ENCODE measurements around the gene GALNT6.

The GALNT6 gene

DNA sequence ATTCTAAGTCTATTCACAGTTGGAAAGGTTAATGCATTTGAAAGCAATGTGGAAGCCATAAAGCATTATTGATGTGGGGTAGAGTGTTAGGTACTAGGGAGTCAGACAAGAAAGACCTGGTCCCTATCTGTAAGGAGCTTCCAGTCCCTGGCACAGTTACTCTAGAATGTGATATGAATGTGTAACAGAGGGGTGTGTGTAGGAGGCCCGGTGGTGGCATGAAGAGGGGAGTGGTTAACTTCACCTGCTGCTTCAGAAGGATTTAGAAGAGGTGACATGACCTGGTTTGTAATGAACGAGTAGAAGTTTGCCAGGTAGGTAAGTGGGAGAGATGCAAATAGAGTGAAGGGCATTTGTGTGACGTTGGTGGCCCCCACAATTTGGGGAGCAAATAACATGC is 15.1 kb upstream of the GALNT6 start:
- no peak for DNase-seq (ENCODE audit: low read depth)

DNA sequence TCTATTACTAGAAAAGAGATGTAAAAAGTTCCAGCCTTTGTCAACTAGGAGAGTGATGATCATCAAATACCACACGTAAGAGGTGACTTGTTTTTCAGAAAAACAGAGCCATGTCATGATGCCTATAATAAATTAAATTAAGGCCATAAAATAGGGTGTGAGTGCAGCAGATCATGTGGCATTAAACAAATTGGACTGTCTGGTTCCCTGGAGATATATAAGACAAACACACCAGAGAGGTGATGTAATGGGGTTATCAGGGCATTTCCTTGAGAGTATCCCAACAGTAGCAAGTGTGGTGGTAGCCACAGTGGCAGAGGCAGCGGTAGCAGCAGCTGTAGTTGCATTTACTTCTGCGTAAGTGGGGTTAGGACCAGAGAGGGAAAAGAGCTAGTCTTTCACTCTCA is 14.6 kb upstream of the GALNT6 start:
- no peak for DNase-seq (ENCODE audit: low read depth)

- no peak for DNase-seq (ENCODE audit: low read depth)
These were observed 13.4 kb upstream of the GALNT6 start for GRCh38 chr12:51404627-51405026.

DNA sequence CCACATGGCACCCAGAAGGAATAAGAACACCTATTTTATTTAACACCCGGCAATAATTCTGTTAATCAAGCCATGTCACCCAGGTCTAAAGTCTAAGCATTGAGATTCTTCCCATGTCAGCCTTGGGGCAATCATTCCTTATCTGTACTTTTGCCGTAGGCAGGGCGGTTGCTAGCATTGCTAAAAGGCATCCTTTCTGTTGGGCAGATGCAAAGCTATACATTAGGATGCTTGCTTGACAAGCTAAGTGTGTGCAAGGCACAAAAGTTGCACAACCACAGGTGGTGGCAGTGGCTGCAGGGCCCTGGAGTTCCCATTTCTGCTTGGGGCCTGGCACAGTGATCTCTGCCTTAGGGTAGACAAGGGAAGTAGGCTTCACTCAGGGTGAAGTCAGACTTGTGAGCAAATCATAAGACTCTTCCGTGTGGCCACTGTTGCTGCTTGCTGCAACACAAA is 12.5 kb upstream of the GALNT6 start:
- DNase-seq (ENCODE audit: low read depth) = no peak

DNA sequence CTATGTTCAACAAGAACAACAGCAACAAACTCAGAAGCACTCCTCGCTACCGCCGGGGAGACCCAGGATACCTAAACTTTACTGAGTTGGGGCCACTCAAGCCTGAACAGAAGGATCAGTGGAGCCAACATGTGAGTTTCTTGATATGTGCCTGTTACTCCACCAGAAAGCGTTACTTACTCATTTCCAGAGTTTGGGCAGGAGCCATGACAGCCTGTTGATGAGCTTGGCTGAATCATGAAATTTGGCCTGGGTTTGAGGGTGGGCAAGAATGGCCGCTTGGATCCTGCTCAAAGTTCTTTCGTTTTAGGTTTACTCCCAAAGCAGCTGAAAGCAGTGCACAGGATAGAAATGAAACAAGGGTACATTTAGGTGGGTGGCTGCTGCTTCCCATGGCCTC is 12.0 kb upstream of the GALNT6 start:
- no peak for DNase-seq (ENCODE audit: low read depth)

DNA sequence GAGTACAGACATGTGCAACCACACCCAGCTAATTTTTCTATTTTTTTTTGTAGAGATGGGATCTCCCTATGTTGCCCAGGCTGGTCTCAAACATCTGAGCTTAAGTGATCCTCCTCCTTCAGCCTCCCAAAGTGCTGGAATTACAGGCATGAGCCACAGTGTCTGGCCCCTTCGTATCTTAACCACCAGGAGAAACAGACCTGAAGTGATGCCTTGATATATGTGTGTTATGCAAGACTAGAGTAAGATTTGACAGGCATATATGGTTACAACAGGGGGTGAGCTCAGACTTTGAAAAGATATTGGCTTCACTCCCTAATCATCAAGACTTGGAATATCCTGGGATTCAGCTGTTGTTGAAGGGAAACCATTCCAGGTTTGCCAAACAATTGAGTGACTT is 10.7 kb upstream of the GALNT6 start:
- no peak for DNase-seq (ENCODE audit: low read depth)

- no peak for DNase-seq (ENCODE audit: low read depth)
These were observed 10.3 kb upstream of the GALNT6 start for GRCh38 chr12:51401486-51401885.

DNA sequence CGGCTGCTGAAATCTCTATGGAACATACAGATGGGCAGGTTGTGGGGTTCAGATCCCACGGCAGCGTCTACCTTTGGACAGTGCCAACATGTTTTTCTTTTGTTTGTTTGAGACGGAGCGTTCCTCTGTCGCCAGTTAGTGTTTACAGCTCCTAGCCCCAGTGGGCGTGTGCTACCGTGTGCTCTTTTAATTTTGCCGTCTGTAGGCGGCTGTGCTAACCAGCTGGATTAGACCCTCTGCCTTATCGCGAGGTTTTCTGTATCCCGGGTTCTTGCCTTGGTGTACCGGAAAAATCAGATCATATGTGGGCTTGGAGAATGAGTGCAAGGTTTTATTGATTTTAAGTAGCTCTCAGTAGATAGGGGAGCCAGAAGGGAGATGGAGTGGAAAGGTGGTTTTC is 9.8 kb upstream of the GALNT6 start:
- no peak for DNase-seq (ENCODE audit: low read depth)

DNA sequence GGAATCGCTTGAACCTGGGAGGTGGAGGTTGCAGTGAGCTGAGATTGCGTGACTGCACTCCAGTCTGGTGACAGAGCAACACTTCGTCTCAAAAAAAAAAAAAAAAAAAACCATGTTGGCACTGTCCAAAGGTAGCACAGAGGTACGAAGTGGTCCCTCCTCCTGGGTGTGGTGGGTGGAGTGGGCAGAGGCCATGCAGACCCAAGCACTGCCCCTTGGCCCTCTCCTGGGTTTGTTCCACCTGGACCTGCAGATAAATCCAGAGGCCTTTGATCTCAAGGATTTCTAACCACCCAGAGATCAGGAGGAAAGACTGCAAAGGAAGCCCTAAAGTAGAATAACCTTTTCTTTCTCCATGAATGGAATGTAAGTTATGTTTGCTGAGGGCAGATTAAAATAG is 8.7 kb upstream of the GALNT6 start:
- no peak for DNase-seq (ENCODE audit: low read depth)

DNA sequence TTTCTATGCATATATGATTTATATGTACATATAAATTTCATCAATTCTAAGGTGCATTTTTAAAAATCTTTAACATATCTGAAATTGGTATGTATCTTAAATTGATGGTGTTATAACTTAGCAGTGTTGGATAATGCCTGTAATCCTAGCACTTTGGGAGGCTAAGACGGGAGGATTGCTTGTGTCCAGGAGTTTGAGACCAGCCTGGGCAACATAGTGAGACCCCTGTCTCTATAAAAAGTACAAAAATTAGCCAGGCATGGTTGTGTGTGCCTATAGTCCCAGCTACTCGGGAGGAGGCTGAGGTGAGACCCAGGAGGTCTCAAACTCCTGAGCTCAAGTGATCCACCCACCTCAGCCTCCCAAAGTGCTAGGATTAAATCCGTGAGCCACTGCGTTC is 6.5 kb upstream of the GALNT6 start:
- DNase-seq (ENCODE audit: low read depth) = no peak

GRCh38 chr12:51395283-51396230 is 4.4 kb upstream of the GALNT6 start:
- DNase-seq (ENCODE audit: low read depth) = no peak

DNA sequence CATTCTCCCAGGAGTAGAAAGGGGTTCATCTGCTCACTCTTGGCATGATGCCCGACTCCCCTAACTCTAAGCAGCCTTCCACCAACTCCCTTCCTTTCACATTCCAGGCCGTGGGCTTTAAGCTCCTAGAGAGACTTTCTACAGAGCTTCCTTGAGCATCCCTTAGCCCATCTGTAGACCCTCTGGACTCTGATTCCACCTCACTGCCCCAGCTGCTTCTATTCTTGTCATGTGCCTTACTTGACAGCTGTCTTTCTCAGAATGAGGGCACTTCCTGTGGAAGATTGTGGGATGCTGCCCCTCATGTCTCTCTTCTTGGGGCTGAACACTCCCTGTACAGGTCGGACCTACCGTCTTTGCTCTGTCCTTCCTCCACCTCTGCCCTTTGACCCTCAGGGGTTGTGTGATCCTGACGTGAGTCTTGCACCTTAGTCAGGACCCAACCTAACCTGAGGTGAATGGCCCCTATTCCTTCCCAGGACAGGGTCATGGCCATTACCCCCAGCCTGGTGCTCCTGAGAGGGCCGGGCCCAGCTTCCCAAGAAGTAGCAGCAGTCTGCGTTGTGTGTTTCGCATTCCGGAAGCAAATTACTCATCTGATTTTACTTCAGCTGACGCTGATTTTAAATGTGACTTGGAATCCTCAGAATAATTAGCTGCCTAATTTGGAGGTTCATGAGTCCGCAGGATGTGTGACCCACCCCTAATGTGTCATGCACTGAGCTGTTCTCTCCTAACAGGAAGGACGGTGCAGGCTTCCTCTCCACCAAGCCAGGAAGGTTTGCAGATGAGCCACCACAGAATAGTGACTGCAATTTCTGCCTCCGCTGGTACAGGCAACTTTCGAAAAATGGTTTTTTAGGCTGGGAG is 2.7 kb upstream of the GALNT6 start:
- peak; percentile 61 for DNase-seq (ENCODE audit: low read depth)

DNA sequence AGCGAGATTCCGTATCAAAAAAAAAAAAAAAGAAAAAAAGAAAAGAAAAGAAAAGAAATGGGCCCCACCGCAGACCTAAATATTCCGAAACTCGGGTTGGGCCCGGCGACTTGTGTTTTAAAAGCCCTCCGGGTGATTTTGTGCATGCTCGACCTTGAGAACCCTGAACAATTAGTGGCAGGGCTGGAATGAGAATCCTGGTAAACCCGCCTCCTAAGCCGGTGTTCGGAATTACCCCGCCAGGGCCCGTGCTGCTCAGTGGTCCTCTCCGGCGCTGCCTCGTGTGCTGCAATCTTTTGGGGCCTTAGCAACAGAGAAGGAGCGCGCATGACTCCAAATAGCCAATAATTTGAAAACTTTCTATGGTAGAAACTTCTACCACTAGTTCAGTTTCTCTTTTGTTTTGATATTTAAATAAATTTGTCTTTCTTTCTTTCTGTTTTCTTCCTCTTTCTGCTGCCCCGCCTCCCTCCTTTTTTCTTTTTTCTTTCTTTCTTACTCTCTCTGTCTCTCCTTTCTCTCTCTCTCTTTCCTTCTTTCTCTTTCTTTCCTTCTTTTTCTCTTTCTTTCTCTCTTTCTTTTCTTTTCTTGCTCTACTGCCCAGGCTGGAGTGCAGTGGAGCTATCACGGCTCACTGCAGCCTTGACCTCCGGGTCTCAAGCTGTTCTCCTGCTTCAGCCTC is 1.5 kb upstream of the GALNT6 start:
- peak; percentile 48 for DNase-seq (ENCODE audit: low read depth)

GRCh38 chr12:51390891-51391282 is 319 bp downstream of the GALNT6 start:
- no peak for DNase-seq (ENCODE audit: low read depth)

DNA sequence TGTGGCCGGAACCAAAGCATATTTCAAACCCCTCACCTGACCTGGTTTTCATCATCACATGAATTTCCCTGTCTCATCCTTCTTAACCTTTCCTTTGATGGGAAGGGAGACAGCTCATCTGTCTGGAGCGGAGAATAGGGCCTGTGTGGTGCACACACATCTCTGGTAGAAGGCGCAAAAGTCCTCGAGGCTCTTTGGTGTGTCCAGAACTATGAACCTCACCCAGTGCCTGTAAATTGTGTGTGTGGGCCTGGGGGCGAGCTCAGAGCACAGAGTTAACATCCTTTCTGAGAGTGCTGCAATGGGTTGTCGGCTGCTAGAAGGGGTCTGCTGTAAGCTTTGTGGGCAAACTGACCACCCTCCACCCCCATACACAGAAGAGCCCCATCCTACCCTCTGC is 749 bp downstream of the GALNT6 start:
- DNase-seq (ENCODE audit: low read depth) = no peak

DNA sequence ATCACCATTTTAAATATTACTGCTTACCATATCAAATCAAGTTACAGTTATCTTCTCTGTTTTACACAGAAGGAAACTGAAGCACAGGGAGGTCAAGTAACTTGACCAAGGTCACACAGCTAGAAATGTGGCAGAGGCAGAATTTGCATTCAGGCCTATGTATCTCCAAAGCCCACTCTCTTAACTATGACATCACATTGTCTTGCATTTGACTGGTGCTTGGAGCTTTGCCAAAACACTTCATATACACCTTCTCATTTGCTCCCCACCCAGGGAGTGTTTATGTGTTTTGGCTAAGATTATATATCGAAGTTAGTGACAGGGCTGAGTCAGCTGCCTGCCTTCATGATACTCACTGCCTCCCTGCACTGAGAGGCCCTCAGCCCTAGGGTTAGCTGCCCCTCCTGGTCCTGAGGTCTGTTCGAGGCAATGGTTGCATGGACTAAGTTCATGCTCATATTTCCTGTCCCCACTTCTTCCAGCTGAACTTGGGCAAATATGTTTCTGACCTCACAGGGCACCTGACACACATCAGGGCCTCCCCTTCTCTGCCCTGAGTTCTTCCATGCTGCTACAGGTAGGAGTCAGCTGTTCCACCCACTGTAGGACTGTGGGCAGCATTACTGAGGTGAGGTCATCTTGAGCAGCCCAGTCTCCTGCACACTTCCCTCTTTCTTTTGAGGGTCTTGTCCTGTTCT is 1.8 kb downstream of the GALNT6 start:
- no peak for DNase-seq (ENCODE audit: low read depth)

DNA sequence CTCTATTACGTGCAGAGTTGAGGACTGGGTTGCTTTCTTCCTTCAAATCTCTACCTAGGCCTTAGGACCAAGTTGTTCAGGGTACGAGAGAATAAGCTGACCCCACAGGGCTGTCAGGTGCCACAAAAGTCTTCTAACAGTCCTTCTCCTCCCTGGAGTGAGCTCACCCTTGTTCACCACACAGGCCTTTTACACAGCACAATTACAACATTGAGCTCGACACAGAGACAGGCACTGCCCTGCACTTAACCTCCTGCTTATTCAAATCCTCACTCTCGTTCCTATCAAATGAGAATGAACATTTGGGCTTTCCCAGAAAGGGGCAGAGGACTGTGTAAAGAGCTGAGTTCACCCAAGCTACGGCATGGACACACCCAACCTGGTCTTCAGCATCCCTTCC is 2.4 kb downstream of the GALNT6 start:
- no peak for DNase-seq (ENCODE audit: low read depth)

DNA sequence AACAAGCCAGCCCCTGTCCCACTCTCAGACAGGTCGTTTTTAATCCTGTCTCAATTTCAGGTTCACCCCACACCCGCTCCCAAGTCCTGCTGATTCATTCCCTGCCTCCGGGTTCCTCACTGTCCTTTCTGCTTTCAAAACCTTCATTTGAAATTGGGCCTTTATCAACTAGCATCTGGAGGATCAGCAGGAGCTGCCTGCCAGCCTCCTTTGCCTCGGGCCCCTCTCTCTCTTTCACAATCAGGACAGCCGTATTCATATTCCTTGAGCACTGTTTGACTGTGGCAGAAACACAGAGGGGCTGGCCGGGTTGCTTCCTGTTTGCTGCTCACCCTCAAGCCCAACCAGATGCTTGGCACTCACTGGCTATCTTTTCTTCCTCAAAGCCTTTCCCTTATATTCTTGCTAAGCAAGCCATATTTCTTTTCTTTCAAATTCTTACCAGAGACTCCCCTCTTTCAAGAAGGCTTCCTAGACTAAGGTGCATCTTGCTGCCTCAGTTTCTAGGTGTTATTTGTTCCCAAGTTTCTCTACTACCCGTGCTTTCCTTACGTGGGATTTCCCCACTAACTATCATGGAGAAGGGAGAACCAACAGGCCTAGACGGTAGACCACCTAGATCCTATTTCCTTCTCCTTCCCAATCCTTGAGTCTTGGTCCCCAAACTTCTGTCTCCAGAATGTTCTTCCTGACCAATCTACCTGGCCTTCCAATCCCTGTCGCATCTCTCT is 3.0 kb downstream of the GALNT6 start:
- peak; percentile 88 for DNase-seq (ENCODE audit: low read depth)

DNA sequence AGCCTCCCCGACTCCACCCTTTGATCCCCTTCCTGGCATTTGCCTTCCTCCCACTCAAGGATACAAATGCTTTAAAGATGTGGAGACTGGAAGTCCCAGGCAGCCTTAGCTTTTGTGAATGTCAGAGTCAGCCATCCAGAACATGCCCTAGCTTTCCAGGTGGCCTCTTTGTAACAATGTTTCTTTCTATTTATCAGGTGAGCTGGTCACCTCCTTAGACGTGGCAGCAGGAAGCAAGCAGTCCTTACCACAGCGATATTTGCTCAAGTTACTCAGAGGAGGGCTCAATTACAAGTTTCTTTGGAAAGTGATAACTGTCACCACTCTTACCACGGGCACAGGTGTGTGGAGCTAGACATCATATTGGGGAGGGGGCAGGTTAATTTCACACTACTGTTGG is 4.9 kb downstream of the GALNT6 start:
- DNase-seq (ENCODE audit: low read depth) = no peak

- no peak for DNase-seq (ENCODE audit: low read depth)
These were observed 7.8 kb downstream of the GALNT6 start for GRCh38 chr12:51383269-51383905.

- no peak for DNase-seq (ENCODE audit: low read depth)
These were observed 9.0 kb downstream of the GALNT6 start for GRCh38 chr12:51382173-51382572.

Measured in fibroblast of gingiva (primary cell).